ENCODE results near the gene SLC6A11.

DNA sequence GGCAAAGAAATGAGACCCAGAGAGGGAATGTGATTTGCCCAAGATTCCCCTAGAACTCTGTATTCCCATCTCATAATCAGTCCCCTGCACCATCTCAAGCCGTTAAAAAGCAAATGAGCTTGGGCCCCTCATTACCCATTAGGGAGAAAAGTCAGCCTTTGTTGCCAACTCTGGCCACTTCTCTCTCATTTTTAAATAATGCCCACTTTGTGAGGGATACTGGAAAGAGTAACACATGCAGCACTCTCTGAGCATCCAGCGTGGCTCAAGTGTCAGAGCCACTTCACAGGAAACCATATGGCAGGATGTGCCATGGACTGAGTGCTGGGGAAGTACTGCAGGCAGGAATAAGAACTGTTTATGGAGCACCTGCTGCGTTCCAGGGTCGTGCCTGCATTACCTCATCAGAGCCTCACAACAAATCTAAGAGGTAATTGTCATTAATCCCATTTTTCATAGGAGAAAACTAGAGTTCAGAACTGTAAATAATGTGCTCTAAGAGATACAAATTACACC is 126.7 kb downstream of the SLC6A11 start:
- TF ChIP-seq POLR2A (IDR thresholded peaks at IDR 0.05), result no peak
- TF ChIP-seq, protein P1, sequence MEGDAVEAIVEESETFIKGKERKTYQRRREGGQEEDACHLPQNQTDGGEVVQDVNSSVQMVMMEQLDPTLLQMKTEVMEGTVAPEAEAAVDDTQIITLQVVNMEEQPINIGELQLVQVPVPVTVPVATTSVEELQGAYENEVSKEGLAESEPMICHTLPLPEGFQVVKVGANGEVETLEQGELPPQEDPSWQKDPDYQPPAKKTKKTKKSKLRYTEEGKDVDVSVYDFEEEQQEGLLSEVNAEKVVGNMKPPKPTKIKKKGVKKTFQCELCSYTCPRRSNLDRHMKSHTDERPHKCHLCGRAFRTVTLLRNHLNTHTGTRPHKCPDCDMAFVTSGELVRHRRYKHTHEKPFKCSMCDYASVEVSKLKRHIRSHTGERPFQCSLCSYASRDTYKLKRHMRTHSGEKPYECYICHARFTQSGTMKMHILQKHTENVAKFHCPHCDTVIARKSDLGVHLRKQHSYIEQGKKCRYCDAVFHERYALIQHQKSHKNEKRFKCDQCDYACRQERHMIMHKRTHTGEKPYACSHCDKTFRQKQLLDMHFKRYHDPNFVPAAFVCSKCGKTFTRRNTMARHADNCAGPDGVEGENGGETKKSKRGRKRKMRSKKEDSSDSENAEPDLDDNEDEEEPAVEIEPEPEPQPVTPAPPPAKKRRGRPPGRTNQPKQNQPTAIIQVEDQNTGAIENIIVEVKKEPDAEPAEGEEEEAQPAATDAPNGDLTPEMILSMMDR (IDR thresholded peaks at IDR 0.05), result no peak

Measured in esophagus squamous epithelium (tissue), 4 donors.